Endothelial cell of umbilical vein (primary cell): ENCODE measurements around the gene CACNA1B.

Experiments
- CTCF ChIP-seq, 2 donors: IDR thresholded peaks; 1 replicate in 1 of 2; 2 replicates in 1 of 2; pipeline ENCODE4 v1.5.1; 2011; ENCODE audit warnings: low read length in 2 of 2, mild to moderate bottlenecking in 2 of 2, moderate library complexity in 2 of 2, control low read depth in 1 of 2, inconsistent platforms in 1 of 2, low read depth in 1 of 2; ENCODE audit not compliant: insufficient read depth in 1 of 2; ENCODE audit errors: extremely low read depth in 1 of 2
- EZH2 ChIP-seq: IDR thresholded peaks from 2 replicates; pipeline ENCODE4 v1.6.1; 2012; ENCODE audit warnings: borderline replicate concordance, low read depth, mild to moderate bottlenecking, moderate library complexity, low read length, inconsistent platforms; ENCODE audit not compliant: severe bottlenecking
- FOS ChIP-seq: IDR thresholded peaks from 2 replicates; pipeline ENCODE4 v1.6.1; 2011; ENCODE audit warnings: mild to moderate bottlenecking, low read length, moderate library complexity, borderline replicate concordance; ENCODE audit not compliant: insufficient read depth
- MAX ChIP-seq: IDR thresholded peaks from 2 replicates; pipeline ENCODE4 v1.6.1; 2011; ENCODE audit not compliant: insufficient read depth, insufficient read length
- POLR2A ChIP-seq: IDR thresholded peaks from 2 replicates; pipeline ENCODE4 v1.6.1; 2012; ENCODE audit warnings: low read depth, mild to moderate bottlenecking, control low read depth, low read length
- POLR2AphosphoS5 ChIP-seq: IDR thresholded peaks from 2 replicates; pipeline ENCODE4 v1.6.1; 2012; ENCODE audit warnings: low read depth, mild to moderate bottlenecking, control low read depth, low read length, moderate library complexity; ENCODE audit not compliant: insufficient read depth

GRCh38 chr9:137972355-137972987 lies 94.9 kb downstream of the CACNA1B start:
- TF ChIP-seq CTCF (IDR thresholded peaks at IDR 0.05; ENCODE audit: extremely low read depth in 1 of 2, insufficient read depth in 1 of 2, low read depth in 1 of 2, low read length in 2 of 2) (no peak), POLR2AphosphoS5 (no peak), FOS (no peak), EZH2 (no peak), MAX (no peak), POLR2A (no peak)
